NCI-H128 (cell line): ENCODE data around the gene ZNF330.

Source experiments
- DNase-seq: peaks from one replicate; lab custom pipeline; 2025; ENCODE audit not compliant: unreplicated experiment; lab: John Stamatoyannopoulos, UW

ZNF330 gene

GRCh38 chr4:141229408-141230101 lies 8.9 kb downstream of the ZNF330 start:
- DNase-seq = no peak

GRCh38 chr4:141233673-141234072 lies 13.0 kb downstream of the ZNF330 start:
- no peak for DNase-seq

- no peak for DNase-seq
These were observed 17.5 kb downstream of the ZNF330 start for GRCh38 chr4:141238186-141238585.

- DNase-seq = no peak
These were observed 19.6 kb downstream of the ZNF330 start for GRCh38 chr4:141240259-141240658.

- no peak for DNase-seq
These were observed 20.0 kb downstream of the ZNF330 start for GRCh38 chr4:141240671-141241070.

- DNase-seq = no peak
These were observed 21.3 kb downstream of the ZNF330 start for GRCh38 chr4:141241986-141242385.

- no peak for DNase-seq
These were observed 23.7 kb downstream of the ZNF330 start for GRCh38 chr4:141244419-141244818.

- DNase-seq = no peak
These were observed 25.5 kb downstream of the ZNF330 start for GRCh38 chr4:141246243-141246642.

GRCh38 chr4:141246683-141247429 lies 26.2 kb downstream of the ZNF330 start:
- DNase-seq = no peak

- DNase-seq = no peak
These were observed 26.7 kb downstream of the ZNF330 start for GRCh38 chr4:141247430-141247780.

GRCh38 chr4:141248029-141248428 lies 27.3 kb downstream of the ZNF330 start:
- DNase-seq = no peak

- DNase-seq = no peak
These were observed 27.8 kb downstream of the ZNF330 start for GRCh38 chr4:141248486-141248885.

GRCh38 chr4:141254326-141254725 lies 33.6 kb downstream of the ZNF330 start:
- no peak for DNase-seq

GRCh38 chr4:141255016-141255415 lies 34.3 kb downstream of the ZNF330 start:
- no peak for DNase-seq

- DNase-seq = no peak
These were observed 37.9 kb downstream of the ZNF330 start for GRCh38 chr4:141258558-141258957.

GRCh38 chr4:141275834-141276233 lies 55.1 kb downstream of the ZNF330 start:
- no peak for DNase-seq

- no peak for DNase-seq
These were observed 62.5 kb downstream of the ZNF330 start for GRCh38 chr4:141283152-141283551.

GRCh38 chr4:141283563-141283962 lies 62.9 kb downstream of the ZNF330 start:
- DNase-seq = no peak
